Inflammatory macrophage treated with lipopolysaccharide for 1 hour (primary cell): Measurements from ENCODE around the gene TMEM192.
A peak's percentile ranks its signal among the peaks of the same experiment; 100 is the strongest.
"Not testable (repeated sequence)": the region's sequence is repeated elsewhere in the genome, so short reads cannot be mapped to it uniquely, and the experiment has no call there.

Experiments
- DNase-seq, 2 donors: peaks; one replicate each; pipeline ENCODE4 v3.0.0-alpha.2; 2020 to 2022

The TMEM192 gene

GRCh38 chr4:165112368-165113121 lies at the start of gene TMEM192:
Gene TMEM192 (minus strand): TSS chr4:165112860. CDS start chr4:165112773, 87 bp downstream.
- peak; percentile 85 to 92 for DNase-seq

GRCh38 chr4:165158762-165159161 lies 46.1 kb upstream of the TMEM192 start:
- DNase-seq: no peak

- DNase-seq: no peak
Observed at GRCh38 chr4:165156906-165157305, 44.2 kb upstream of the TMEM192 start.

- DNase-seq: no peak
Observed at GRCh38 chr4:165154482-165154881, 41.8 kb upstream of the TMEM192 start.

GRCh38 chr4:165152527-165152926 lies 39.9 kb upstream of the TMEM192 start:
- no peak for DNase-seq

- DNase-seq: no peak
Observed at GRCh38 chr4:165151734-165152133, 39.1 kb upstream of the TMEM192 start.

GRCh38 chr4:165150545-165150944 lies 37.9 kb upstream of the TMEM192 start:
- no peak for DNase-seq

- DNase-seq: no peak
Observed at GRCh38 chr4:165138843-165139242, 26.2 kb upstream of the TMEM192 start.

- DNase-seq: no peak
Observed at GRCh38 chr4:165137205-165137604, 24.5 kb upstream of the TMEM192 start.

- no peak for DNase-seq
Observed at GRCh38 chr4:165136529-165136928, 23.9 kb upstream of the TMEM192 start.

- DNase-seq: peak; percentile 70 to 74
Observed at GRCh38 chr4:165133150-165133549, 20.5 kb upstream of the TMEM192 start.

- peak; percentile 53 to 98 for DNase-seq
Observed at GRCh38 chr4:165131247-165131832, 18.7 kb upstream of the TMEM192 start.

- DNase-seq: no peak
Observed at GRCh38 chr4:165129924-165130323, 17.3 kb upstream of the TMEM192 start.

- not testable (repeated sequence) for DNase-seq
Observed at GRCh38 chr4:165125869-165126499, 13.3 kb upstream of the TMEM192 start.

- no peak for DNase-seq
Observed at GRCh38 chr4:165124488-165124887, 11.8 kb upstream of the TMEM192 start.

- no peak for DNase-seq
Observed at GRCh38 chr4:165118256-165118909, 5.7 kb upstream of the TMEM192 start.

GRCh38 chr4:165115301-165115700 lies 2.6 kb upstream of the TMEM192 start:
- no peak for DNase-seq

- DNase-seq: no peak
Observed at GRCh38 chr4:165111906-165112367, 723 bp downstream of the TMEM192 start.

GRCh38 chr4:165106518-165106917 lies 6.1 kb downstream of the TMEM192 start:
- no peak for DNase-seq

GRCh38 chr4:165101641-165102040 lies 11.0 kb downstream of the TMEM192 start:
- DNase-seq: no peak

- no peak for DNase-seq
Observed at GRCh38 chr4:165096776-165097175, 15.9 kb downstream of the TMEM192 start.

GRCh38 chr4:165095291-165095690 lies 17.4 kb downstream of the TMEM192 start:
- no peak for DNase-seq

GRCh38 chr4:165094873-165095272 lies 17.8 kb downstream of the TMEM192 start:
- DNase-seq: no peak
